Neural cell (in vitro differentiated cells): ENCODE results near the gene MYO3A.

ENCODE experiments used
- CTCF ChIP-seq: fragments of 450-650 bp; IDR thresholded peaks from 2 replicates; pipeline ENCODE4 v1.5.1; 2014; ENCODE audit warnings: antibody characterized with exemption, mild to moderate bottlenecking, moderate library complexity; ENCODE audit not compliant: poor library complexity, severe bottlenecking
- EP300 ChIP-seq: fragments of 450-650 bp; conservative IDR thresholded peaks from 2 replicates; pipeline ENCODE4 v1.6.1; 2014; ENCODE audit warnings: antibody characterized with exemption, mild to moderate bottlenecking, moderate library complexity; ENCODE audit not compliant: poor library complexity, severe bottlenecking
- EZH2 ChIP-seq: fragments of 200-600, 300-800 bp; shearing (Covaris generic), sonication (generic); IDR thresholded peaks from 2 replicates; pipeline ENCODE4 v1.6.1; 2014; ENCODE audit warnings: antibody characterized with exemption, low read length, borderline replicate concordance, mild to moderate bottlenecking; ENCODE audit not compliant: insufficient read depth, poor library complexity, severe bottlenecking
- MXI1 ChIP-seq: fragments of 450-650 bp; conservative IDR thresholded peaks from 2 replicates; pipeline ENCODE4 v1.6.1; 2014; ENCODE audit warnings: antibody characterized with exemption, mild to moderate bottlenecking; ENCODE audit not compliant: poor library complexity, severe bottlenecking
- POLR2AphosphoS5 ChIP-seq: IDR thresholded peaks from 2 replicates; pipeline ENCODE4 v1.6.1; 2012
- REST ChIP-seq: IDR thresholded peaks from 2 replicates; pipeline ENCODE4 v1.6.1; 2012; ENCODE audit warnings: borderline replicate concordance
- TAF1 ChIP-seq: IDR thresholded peaks from 2 replicates; pipeline ENCODE4 v1.6.1; 2012; ENCODE audit warnings: low read depth

- TF ChIP-seq CTCF (no peak), POLR2AphosphoS5 (no peak), EZH2 (no peak), TAF1 (no peak), REST (no peak), EP300 (no peak), MXI1 (no peak)
These were observed 315.7 kb downstream of the MYO3A start for GRCh38 chr10:26249681-26250080.
